ENCODE data around the gene SLC27A2.

Gene SLC27A2

DNA sequence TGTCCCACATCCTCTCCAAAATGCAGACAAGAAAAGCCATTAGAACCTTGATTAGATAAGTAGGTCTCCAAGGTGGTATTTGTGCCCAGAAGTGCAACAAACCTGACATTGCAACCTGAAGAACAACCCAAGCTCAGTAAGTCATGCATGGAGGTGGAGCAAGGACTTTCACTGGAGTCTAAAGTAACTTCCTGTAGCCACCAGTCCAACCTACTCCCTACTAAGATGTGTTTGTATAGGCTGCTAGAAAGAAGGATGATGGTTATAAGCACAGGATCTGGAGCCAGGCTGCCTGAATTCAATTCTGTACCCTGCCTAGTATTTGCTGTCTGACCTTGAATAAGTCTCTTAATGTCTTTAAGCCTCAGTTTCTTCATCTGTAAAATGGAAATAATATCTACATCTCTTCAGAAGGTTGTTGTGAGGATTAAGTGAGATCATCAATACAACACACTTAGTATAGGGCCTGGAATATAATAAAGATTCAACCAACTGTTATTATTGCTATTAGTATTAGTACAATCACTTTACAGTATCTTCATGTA lies 51.3 kb downstream of the SLC27A2 start:
- no peak overlapping the region for H3K27ac ChIP-seq
- no peak for DNase-seq
- H3K9me3 ChIP-seq (ENCODE audit: severe bottlenecking), result no peaks in the 10 kb centered on the region
- no peaks in the 10 kb centered on the region for H3K27me3 ChIP-seq (ENCODE audit: insufficient read depth, low read depth, severe bottlenecking)
- TF ChIP-seq, protein P1, sequence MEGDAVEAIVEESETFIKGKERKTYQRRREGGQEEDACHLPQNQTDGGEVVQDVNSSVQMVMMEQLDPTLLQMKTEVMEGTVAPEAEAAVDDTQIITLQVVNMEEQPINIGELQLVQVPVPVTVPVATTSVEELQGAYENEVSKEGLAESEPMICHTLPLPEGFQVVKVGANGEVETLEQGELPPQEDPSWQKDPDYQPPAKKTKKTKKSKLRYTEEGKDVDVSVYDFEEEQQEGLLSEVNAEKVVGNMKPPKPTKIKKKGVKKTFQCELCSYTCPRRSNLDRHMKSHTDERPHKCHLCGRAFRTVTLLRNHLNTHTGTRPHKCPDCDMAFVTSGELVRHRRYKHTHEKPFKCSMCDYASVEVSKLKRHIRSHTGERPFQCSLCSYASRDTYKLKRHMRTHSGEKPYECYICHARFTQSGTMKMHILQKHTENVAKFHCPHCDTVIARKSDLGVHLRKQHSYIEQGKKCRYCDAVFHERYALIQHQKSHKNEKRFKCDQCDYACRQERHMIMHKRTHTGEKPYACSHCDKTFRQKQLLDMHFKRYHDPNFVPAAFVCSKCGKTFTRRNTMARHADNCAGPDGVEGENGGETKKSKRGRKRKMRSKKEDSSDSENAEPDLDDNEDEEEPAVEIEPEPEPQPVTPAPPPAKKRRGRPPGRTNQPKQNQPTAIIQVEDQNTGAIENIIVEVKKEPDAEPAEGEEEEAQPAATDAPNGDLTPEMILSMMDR (IDR thresholded peaks at IDR 0.05; ENCODE audit: low read depth, low read length), result no peak
- H3K36me3 ChIP-seq, result no peaks in the 10 kb centered on the region; the same call in 1 of the 2 replicates
- no peak overlapping the region for H3K4me3 ChIP-seq (ENCODE audit: low read depth, low read length)

DNA sequence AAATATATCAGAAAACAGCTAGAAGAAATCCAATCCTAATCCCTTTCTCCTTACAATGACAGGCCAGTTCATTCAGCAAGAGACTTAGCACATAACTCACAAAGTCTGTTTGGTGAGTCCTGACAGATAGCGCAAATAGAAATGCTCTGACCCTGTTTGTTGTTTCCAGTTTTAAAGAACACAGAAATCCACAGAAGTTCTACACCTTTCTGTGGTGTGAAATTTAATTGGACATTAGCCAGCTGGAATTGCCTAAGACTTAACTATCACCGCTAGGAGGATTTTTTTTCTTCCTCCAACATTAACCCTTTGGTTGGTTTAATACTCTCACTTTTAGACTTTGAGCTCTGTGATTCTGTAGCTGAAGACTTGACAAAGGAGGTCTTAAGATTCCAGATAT lies 52.8 kb downstream of the SLC27A2 start:
- no peak for DNase-seq
- H3K27ac ChIP-seq, result no peak overlapping the region
- no peaks in the 10 kb centered on the region for H3K36me3 ChIP-seq
- H3K4me3 ChIP-seq (ENCODE audit: low read depth, low read length), result no peak overlapping the region
- no peaks in the 10 kb centered on the region for H3K9me3 ChIP-seq (ENCODE audit: severe bottlenecking)
- H3K27me3 ChIP-seq (ENCODE audit: insufficient read depth, low read depth, severe bottlenecking), result no peaks in the 10 kb centered on the region
- TF ChIP-seq, protein P1 (IDR thresholded peaks at IDR 0.05; ENCODE audit: low read depth, low read length), result no peak

DNA sequence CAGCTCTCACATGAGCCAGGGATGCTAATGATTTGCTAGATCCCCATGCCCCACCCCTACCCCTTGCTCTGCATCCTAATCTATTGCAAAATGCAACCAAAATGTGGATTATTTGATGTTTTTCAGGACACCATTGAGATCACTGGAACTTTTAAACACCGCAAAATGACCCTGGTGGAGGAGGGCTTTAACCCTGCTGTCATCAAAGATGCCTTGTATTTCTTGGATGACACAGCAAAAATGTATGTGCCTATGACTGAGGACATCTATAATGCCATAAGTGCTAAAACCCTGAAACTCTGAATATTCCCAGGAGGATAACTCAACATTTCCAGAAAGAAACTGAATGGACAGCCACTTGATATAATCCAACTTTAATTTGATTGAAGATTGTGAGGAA lies 53.8 kb downstream of the SLC27A2 start:
- TF ChIP-seq, protein P1 (IDR thresholded peaks at IDR 0.05; ENCODE audit: low read depth, low read length), result no peak
- H3K36me3 ChIP-seq, result no peaks in the 10 kb centered on the region
- H3K27ac ChIP-seq, result no peak overlapping the region
- no peak for DNase-seq
- no peaks in the 10 kb centered on the region for H3K9me3 ChIP-seq (ENCODE audit: severe bottlenecking)
- no peaks in the 10 kb centered on the region for H3K27me3 ChIP-seq (ENCODE audit: insufficient read depth, low read depth, severe bottlenecking)
- no peak overlapping the region for H3K4me3 ChIP-seq (ENCODE audit: low read depth, low read length)

DNA sequence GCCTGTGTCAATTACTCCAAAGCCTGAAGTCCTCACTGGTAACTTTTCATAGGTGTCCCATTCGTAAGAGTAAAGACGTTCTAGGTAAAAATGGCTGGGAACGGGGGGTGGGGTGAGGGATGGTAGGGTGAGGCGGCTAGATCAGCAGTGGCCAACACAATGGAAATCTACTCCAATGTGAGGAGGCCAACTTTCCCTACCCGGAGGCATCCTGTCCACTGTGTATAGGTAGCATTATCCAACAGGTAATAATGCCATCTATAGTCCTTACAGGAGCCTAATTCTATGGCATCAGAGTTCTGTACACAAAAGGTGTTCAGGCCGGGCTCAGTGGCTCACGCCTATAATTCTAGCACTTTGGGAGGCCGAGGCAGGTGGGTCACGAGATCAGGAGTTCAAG lies 54.4 kb downstream of the SLC27A2 start:
- H3K4me3 ChIP-seq (ENCODE audit: low read depth, low read length), result no peak overlapping the region
- H3K27me3 ChIP-seq (ENCODE audit: insufficient read depth, low read depth, severe bottlenecking), result no peaks in the 10 kb centered on the region
- H3K36me3 ChIP-seq, result no peaks in the 10 kb centered on the region
- TF ChIP-seq, protein P1 (IDR thresholded peaks at IDR 0.05; ENCODE audit: low read depth, low read length), result no peak
- no peaks in the 10 kb centered on the region for H3K9me3 ChIP-seq (ENCODE audit: severe bottlenecking)
- no peak for DNase-seq
- H3K27ac ChIP-seq, result no peak overlapping the region

DNA sequence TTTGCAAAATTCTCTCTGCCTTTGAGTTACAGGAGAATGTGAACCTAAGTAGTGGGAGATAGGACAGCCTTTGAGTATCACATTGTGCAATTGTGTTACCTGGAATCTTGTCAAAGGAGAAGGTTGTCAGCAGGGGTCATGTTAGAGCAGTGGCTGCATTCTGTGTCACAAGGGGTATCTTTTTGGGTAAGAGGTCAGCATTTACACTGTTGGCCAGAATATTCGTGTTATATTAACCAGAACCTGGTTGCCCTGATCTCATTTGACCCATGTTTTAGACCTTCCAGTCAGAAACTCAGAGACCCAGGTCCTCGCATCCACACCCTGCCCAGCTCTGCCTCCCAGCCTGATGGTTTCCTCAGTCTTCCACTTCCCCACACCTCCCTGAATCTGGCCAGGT lies 56.3 kb downstream of the SLC27A2 start:
- no peaks in the 10 kb centered on the region for H3K36me3 ChIP-seq
- no peak for DNase-seq
- H3K9me3 ChIP-seq (ENCODE audit: severe bottlenecking), result no peaks in the 10 kb centered on the region
- TF ChIP-seq, protein P1 (IDR thresholded peaks at IDR 0.05; ENCODE audit: low read depth, low read length), result no peak
- no peaks in the 10 kb centered on the region for H3K27me3 ChIP-seq (ENCODE audit: insufficient read depth, low read depth, severe bottlenecking)
- no peak overlapping the region for H3K4me3 ChIP-seq (ENCODE audit: low read depth, low read length)
- H3K27ac ChIP-seq, result no peak overlapping the region

All from WERI-Rb-1 (cell line).